ENCODE results near the gene LAPTM5.

DNA sequence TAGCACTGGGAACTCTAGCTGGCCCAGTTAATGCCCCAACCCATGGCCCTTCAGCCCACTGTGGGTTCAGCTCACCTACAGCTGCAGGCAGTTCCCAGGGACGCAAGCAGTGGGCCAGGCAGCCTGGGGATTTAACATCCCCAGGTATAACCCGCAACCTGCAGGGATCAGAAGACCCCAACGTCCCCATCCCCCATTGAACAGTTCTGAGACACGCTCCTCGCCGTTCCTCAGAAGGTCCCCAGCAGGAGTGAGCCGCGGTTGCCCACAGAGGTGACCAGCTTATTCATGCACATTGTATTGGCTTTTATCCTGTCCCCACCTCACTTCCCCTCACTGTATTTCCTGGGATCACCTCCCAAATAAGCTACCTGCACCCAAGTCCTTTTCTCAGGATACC is 29.2 kb downstream of the LAPTM5 start:
- TF ChIP-seq, protein P1, sequence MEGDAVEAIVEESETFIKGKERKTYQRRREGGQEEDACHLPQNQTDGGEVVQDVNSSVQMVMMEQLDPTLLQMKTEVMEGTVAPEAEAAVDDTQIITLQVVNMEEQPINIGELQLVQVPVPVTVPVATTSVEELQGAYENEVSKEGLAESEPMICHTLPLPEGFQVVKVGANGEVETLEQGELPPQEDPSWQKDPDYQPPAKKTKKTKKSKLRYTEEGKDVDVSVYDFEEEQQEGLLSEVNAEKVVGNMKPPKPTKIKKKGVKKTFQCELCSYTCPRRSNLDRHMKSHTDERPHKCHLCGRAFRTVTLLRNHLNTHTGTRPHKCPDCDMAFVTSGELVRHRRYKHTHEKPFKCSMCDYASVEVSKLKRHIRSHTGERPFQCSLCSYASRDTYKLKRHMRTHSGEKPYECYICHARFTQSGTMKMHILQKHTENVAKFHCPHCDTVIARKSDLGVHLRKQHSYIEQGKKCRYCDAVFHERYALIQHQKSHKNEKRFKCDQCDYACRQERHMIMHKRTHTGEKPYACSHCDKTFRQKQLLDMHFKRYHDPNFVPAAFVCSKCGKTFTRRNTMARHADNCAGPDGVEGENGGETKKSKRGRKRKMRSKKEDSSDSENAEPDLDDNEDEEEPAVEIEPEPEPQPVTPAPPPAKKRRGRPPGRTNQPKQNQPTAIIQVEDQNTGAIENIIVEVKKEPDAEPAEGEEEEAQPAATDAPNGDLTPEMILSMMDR (IDR thresholded peaks at IDR 0.05; ENCODE audit: low read depth, low read length), result no peak
- no peak for TF ChIP-seq POLR2A (IDR thresholded peaks at IDR 0.05; ENCODE audit: extremely low read depth, insufficient read length)
- no peak for TF ChIP-seq MYC (IDR thresholded peaks at IDR 0.05; ENCODE audit: low read depth, low read length)
